Measurements from ENCODE around the gene LMO2.
"Not testable (repeated sequence)": the region's sequence is repeated elsewhere in the genome, so short reads cannot be mapped to it uniquely, and the experiment has no call there.

The LMO2 gene

GRCh38 chr11:33860926-33861325, 30.9 kb downstream of the LMO2 start:
- no peak for FAIRE-seq

- FAIRE-seq: no peak
These were observed 32.6 kb downstream of the LMO2 start for GRCh38 chr11:33859306-33859705.

GRCh38 chr11:33857933-33858371, 33.9 kb downstream of the LMO2 start:
- no peak for FAIRE-seq

- FAIRE-seq: no peak
These were observed 36.4 kb downstream of the LMO2 start for GRCh38 chr11:33855500-33855899.

GRCh38 chr11:33848717-33849390, 43.0 kb downstream of the LMO2 start:
- FAIRE-seq: no peak

- no peak for FAIRE-seq
These were observed 44.6 kb downstream of the LMO2 start for GRCh38 chr11:33847251-33847650.

GRCh38 chr11:33844236-33844635, 47.6 kb downstream of the LMO2 start:
- no peak for FAIRE-seq

GRCh38 chr11:33843018-33843417, 48.9 kb downstream of the LMO2 start:
- FAIRE-seq: no peak

GRCh38 chr11:33842236-33842915, 49.5 kb downstream of the LMO2 start:
- no peak for FAIRE-seq

GRCh38 chr11:33838234-33838633, 53.6 kb downstream of the LMO2 start:
- not testable (repeated sequence) for FAIRE-seq

- not testable (repeated sequence) for FAIRE-seq
These were observed 54.5 kb downstream of the LMO2 start for GRCh38 chr11:33837334-33837733.

GRCh38 chr11:33835143-33835878, 56.6 kb downstream of the LMO2 start:
- peak; percentile 90 for FAIRE-seq

GRCh38 chr11:33832676-33833075, 59.2 kb downstream of the LMO2 start:
- FAIRE-seq: no peak

- FAIRE-seq: no peak
These were observed 60.8 kb downstream of the LMO2 start for GRCh38 chr11:33830903-33831648.

GRCh38 chr11:33829430-33830141, 62.3 kb downstream of the LMO2 start:
- no peak for FAIRE-seq

GRCh38 chr11:33828604-33829429, 63.1 kb downstream of the LMO2 start:
- FAIRE-seq: no peak

- no peak for FAIRE-seq
These were observed 64.7 kb downstream of the LMO2 start for GRCh38 chr11:33827206-33827605.

GRCh38 chr11:33825854-33826560, 65.9 kb downstream of the LMO2 start:
- no peak for FAIRE-seq

- FAIRE-seq: not testable (repeated sequence)
These were observed 68.9 kb downstream of the LMO2 start for GRCh38 chr11:33822981-33823380.

GRCh38 chr11:33819278-33820035, 72.4 kb downstream of the LMO2 start:
- no peak for FAIRE-seq
